ENCODE measurements around the gene CLEC4M.
"Not testable (repeated sequence)": the region's sequence is repeated elsewhere in the genome, so short reads cannot be mapped to it uniquely, and the experiment has no call there.

CLEC4M gene

GRCh38 chr19:7778081-7778480 is 15.0 kb downstream of the CLEC4M start:
- DNase-seq = no peak

- DNase-seq = no peak
Measured at GRCh38 chr19:7779631-7780486, 16.8 kb downstream of the CLEC4M start.

GRCh38 chr19:7781157-7781556 is 18.1 kb downstream of the CLEC4M start:
- no peak for DNase-seq

- DNase-seq = peak; percentile 10
Measured at GRCh38 chr19:7783991-7784423, 21.0 kb downstream of the CLEC4M start.

- DNase-seq = no peak
Measured at GRCh38 chr19:7784856-7785255, 21.8 kb downstream of the CLEC4M start.

GRCh38 chr19:7787141-7787540 is 24.1 kb downstream of the CLEC4M start:
- no peak for DNase-seq

- no peak for DNase-seq
Measured at GRCh38 chr19:7787602-7788177, 24.6 kb downstream of the CLEC4M start.

- no peak for DNase-seq
Measured at GRCh38 chr19:7788178-7788932, 25.3 kb downstream of the CLEC4M start.

- no peak for DNase-seq
Measured at GRCh38 chr19:7788933-7789323, 25.9 kb downstream of the CLEC4M start.

GRCh38 chr19:7789447-7789846 is 26.4 kb downstream of the CLEC4M start:
- DNase-seq = no peak

GRCh38 chr19:7790416-7790815 is 27.4 kb downstream of the CLEC4M start:
- DNase-seq = no peak

- no peak for DNase-seq
Measured at GRCh38 chr19:7792281-7792680, 29.2 kb downstream of the CLEC4M start.

- DNase-seq = not testable (repeated sequence)
Measured at GRCh38 chr19:7792701-7793100, 29.7 kb downstream of the CLEC4M start.

GRCh38 chr19:7793493-7793892 is 30.4 kb downstream of the CLEC4M start:
- no peak for DNase-seq

- DNase-seq = no peak
Measured at GRCh38 chr19:7795555-7796161, 32.6 kb downstream of the CLEC4M start.

GRCh38 chr19:7799640-7800355 is 36.8 kb downstream of the CLEC4M start:
- DNase-seq = peak; percentile 55

GRCh38 chr19:7801020-7801570 is 38.1 kb downstream of the CLEC4M start:
- DNase-seq = no peak

- no peak for DNase-seq
Measured at GRCh38 chr19:7806234-7806633, 43.2 kb downstream of the CLEC4M start.

- no peak for DNase-seq
Measured at GRCh38 chr19:7806876-7807275, 43.8 kb downstream of the CLEC4M start.

- no peak for DNase-seq
Measured at GRCh38 chr19:7808108-7808507, 45.1 kb downstream of the CLEC4M start.

GRCh38 chr19:7811989-7812388 is 48.9 kb downstream of the CLEC4M start:
- no peak for DNase-seq

- no peak for DNase-seq
Measured at GRCh38 chr19:7815325-7815724, 52.3 kb downstream of the CLEC4M start.

Measured in fibroblast of skin of right quadriceps (primary cell).